H9 (cell line): ENCODE measurements around the gene NUDT3. TPM values are rescaled to one million over a fixed set of nuclear protein-coding genes. Genes with fewer than 3 reads are reported as not detected.

Source experiments
- DNase-seq: peaks from one replicate; pipeline ENCODE4 v3.0.0-alpha.2; 2017
- H2AFZ ChIP-seq: one replicate; pipeline ENCODE4 v1.6.1; 2013; ENCODE audit warnings: mild to moderate bottlenecking, low read length, control low read depth, moderate library complexity
- H2AK5ac ChIP-seq: 2 replicates; pipeline ENCODE4 v1.6.1; 2013; ENCODE audit warnings: low read length, control low read depth, mixed read lengths; ENCODE audit not compliant: insufficient read length
- H2BK120ac ChIP-seq: one replicate; pipeline ENCODE4 v1.6.1; 2013; ENCODE audit warnings: low read depth, mild to moderate bottlenecking, low read length, control low read depth, inconsistent platforms; ENCODE audit not compliant: poor library complexity, severe bottlenecking
- H2BK12ac ChIP-seq: 2 replicates; pipeline ENCODE4 v1.6.1; 2013; ENCODE audit warnings: low read length, control low read depth, mixed read lengths, low read depth; ENCODE audit not compliant: insufficient read length
- H2BK15ac ChIP-seq: 2 replicates; pipeline ENCODE4 v1.6.1; 2013; ENCODE audit warnings: low read depth, low read length, control low read depth
- H2BK20ac ChIP-seq: one replicate; pipeline ENCODE4 v1.6.1; 2013; ENCODE audit warnings: low read depth, mild to moderate bottlenecking, low read length, control low read depth, inconsistent platforms; ENCODE audit not compliant: poor library complexity, severe bottlenecking
- H2BK5ac ChIP-seq: 2 replicates; pipeline ENCODE4 v1.6.1; 2013; ENCODE audit warnings: low read length, control low read depth, mixed read lengths; ENCODE audit not compliant: insufficient read length
- H3K14ac ChIP-seq: 2 replicates; pipeline ENCODE4 v1.6.1; 2013; ENCODE audit warnings: low read length, control low read depth; ENCODE audit not compliant: insufficient read depth
- H3K18ac ChIP-seq: 2 replicates; pipeline ENCODE4 v1.6.1; 2013; ENCODE audit warnings: low read depth, mild to moderate bottlenecking, mixed read lengths, low read length, control low read depth; ENCODE audit not compliant: insufficient read length
- H3K23ac ChIP-seq: 2 replicates; pipeline ENCODE4 v1.6.1; 2013; ENCODE audit warnings: low read length, control low read depth, mixed read lengths, low read depth; ENCODE audit not compliant: insufficient read length
- H3K23me2 ChIP-seq: 2 replicates; pipeline ENCODE4 v1.6.1; 2013; ENCODE audit warnings: low read depth, mild to moderate bottlenecking, mixed read lengths, low read length, control low read depth; ENCODE audit not compliant: insufficient read length, poor library complexity, severe bottlenecking
- H3K27ac ChIP-seq: 2 replicates; pipeline ENCODE4 v1.5.1; 2013; ENCODE audit warnings: low read length, control low read depth, mixed read lengths, low read depth; ENCODE audit not compliant: insufficient read length
- H3K27me3 ChIP-seq: 2 replicates; pipeline ENCODE4 v1.6.1; 2013; ENCODE audit warnings: low read length, control low read depth, inconsistent platforms; ENCODE audit not compliant: insufficient read depth
- H3K4ac ChIP-seq: 2 replicates; pipeline ENCODE4 v1.6.1; 2013; ENCODE audit warnings: low read depth, mild to moderate bottlenecking, control low read depth, inconsistent platforms, low read length, moderate library complexity
- H3K4me1 ChIP-seq: 2 replicates; pipeline ENCODE4 v1.6.1; 2013; ENCODE audit warnings: low read length, control low read depth, inconsistent platforms; ENCODE audit not compliant: insufficient read depth
- H3K4me2 ChIP-seq: 2 replicates; pipeline ENCODE4 v1.6.1; 2013; ENCODE audit warnings: low read length, control low read depth, mixed read lengths; ENCODE audit not compliant: insufficient read length, insufficient read depth
- H3K56ac ChIP-seq: 2 replicates; pipeline ENCODE4 v1.6.1; 2013; ENCODE audit warnings: low read depth, mild to moderate bottlenecking, mixed read lengths, low read length, control low read depth; ENCODE audit not compliant: insufficient read length
- H3K79me1 ChIP-seq: 2 replicates; pipeline ENCODE4 v1.6.1; 2013; ENCODE audit warnings: low read depth, mild to moderate bottlenecking, moderate library complexity, low read length, control low read depth, inconsistent platforms; ENCODE audit not compliant: insufficient read depth, poor library complexity, severe bottlenecking
- H3K79me2 ChIP-seq: 2 replicates; pipeline ENCODE4 v1.6.1; 2013; ENCODE audit warnings: low read length, control low read depth, inconsistent platforms; ENCODE audit not compliant: insufficient read depth
- H3K9ac ChIP-seq: 2 replicates; pipeline ENCODE4 v1.6.1; 2013; ENCODE audit warnings: low read length, control low read depth, mixed read lengths; ENCODE audit not compliant: insufficient read length; ENCODE audit errors: extremely low read depth
- H3K9me3 ChIP-seq: one replicate; pipeline ENCODE4 v1.6.1; 2013; ENCODE audit warnings: low read depth, low read length, inconsistent platforms; ENCODE audit not compliant: control insufficient read depth
- H3T11ph ChIP-seq: one replicate; pipeline ENCODE4 v1.6.1; 2013; ENCODE audit warnings: mild to moderate bottlenecking, low read length, control low read depth, inconsistent platforms
- H4K20me1 ChIP-seq: one replicate; pipeline ENCODE4 v1.6.1; 2013; ENCODE audit not compliant: control insufficient read depth, insufficient read length, insufficient read depth
- H4K5ac ChIP-seq: 2 replicates; pipeline ENCODE4 v1.6.1; 2013; ENCODE audit warnings: low read depth, mild to moderate bottlenecking, mixed read lengths, low read length, control low read depth; ENCODE audit not compliant: insufficient read length
- H4K8ac ChIP-seq: replicated peaks from 2 replicates; pipeline ENCODE4 v1.6.1; 2013; ENCODE audit warnings: low read length, control low read depth, mixed read lengths, low read depth; ENCODE audit not compliant: insufficient read length
- H4K91ac ChIP-seq: 2 replicates; pipeline ENCODE4 v1.6.1; 2013; ENCODE audit warnings: low read depth, mild to moderate bottlenecking, moderate library complexity, mixed read lengths, low read length, control low read depth; ENCODE audit not compliant: insufficient read length
- H3K27ac Mint-ChIP-seq, 3 experiments: 2 replicates in 2 of 3; 3 replicates in 1 of 3; pipeline ENCODE4 v1.8.0; 2020 to 2021; ENCODE audit warnings: mixed read lengths in 3 of 3, mild to moderate bottlenecking in 1 of 3, moderate library complexity in 1 of 3
- H3K27me3 Mint-ChIP-seq: 2 replicates; pipeline ENCODE4 v1.8.0; 2021; ENCODE audit warnings: low read depth, mild to moderate bottlenecking, moderate library complexity, mixed read lengths
- H3K36me3 Mint-ChIP-seq, 3 experiments: 2 replicates in 2 of 3; 3 replicates in 1 of 3; pipeline ENCODE4 v1.8.0; 2020 to 2021; ENCODE audit warnings: low read depth in 3 of 3, mixed read lengths in 3 of 3; ENCODE audit not compliant: insufficient read depth in 1 of 3
- H3K4me1 Mint-ChIP-seq, 2 experiments: 2 replicates each; pipeline ENCODE4 v1.8.0; 2020; ENCODE audit warnings: mixed read lengths in 2 of 2
- H3K4me3 Mint-ChIP-seq, 2 experiments: 2 replicates in 1 of 2; 3 replicates in 1 of 2; pipeline ENCODE4 v1.8.0; 2020 to 2021; ENCODE audit warnings: mild to moderate bottlenecking in 2 of 2, mixed read lengths in 2 of 2, moderate library complexity in 1 of 2
- H3K9me3 Mint-ChIP-seq, 2 experiments: 2 replicates in 1 of 2; 3 replicates in 1 of 2; pipeline ENCODE4 v1.8.0; 2020; ENCODE audit warnings: mild to moderate bottlenecking in 2 of 2, mixed read lengths in 2 of 2, moderate library complexity in 1 of 2
- CTCF ChIP-seq: fragments of 200-600 bp; sonication (generic); conservative IDR thresholded peaks from 3 replicates; pipeline ENCODE4 v1.8.0; 2021; ENCODE audit warnings: antibody characterized with exemption, mild to moderate bottlenecking
- WGBS: extraction: QIAGEN DNeasy Blood & Tissue Kit; methylation state at CpG from one replicate; pipeline ENCODE4 v1.1.7; 2013; ENCODE audit warnings: missing lambda C conversion rate, low lambda C conversion rate, mixed read lengths; ENCODE audit not compliant: insufficient read length; ENCODE audit errors: extremely low coverage; 5-methylcytosine and 5-hydroxymethylcytosine counted together
- total RNA-seq: library from RNA; stranded (reverse); gene quantifications from 2 replicates; pipeline ENCODE4 v1.2.1, GENCODE V29; 2021

Gene NUDT3
- total RNA-seq, 1 experiment from 2014 or later, result 23.6 TPM

- H2BK12ac ChIP-seq, result no peak overlapping the region
- TF ChIP-seq CTCF, result no peak
- H3K4me1 ChIP-seq, result no peaks in the 10 kb centered on the region
- peaks cover 0 to 27% (median 11%) of the 10 kb centered on the region in 3 experiments; a peak in 6 of 7 replicates for H3K36me3 Mint-ChIP-seq
- no peak overlapping the region for H3K23ac ChIP-seq
- no peaks in the 10 kb centered on the region for H3K4me1 Mint-ChIP-seq
- H3K9me3 ChIP-seq, result no peaks in the 10 kb centered on the region
- H3K4ac ChIP-seq, result no peak overlapping the region
- no peak overlapping the region for H4K8ac ChIP-seq
- H3K27ac ChIP-seq, result no peak overlapping the region
- H3T11ph ChIP-seq, result no peak overlapping the region
- H3K14ac ChIP-seq, result no peak overlapping the region
- no peak overlapping the region for H2BK120ac ChIP-seq
- no peak overlapping the region for H2BK20ac ChIP-seq
- no peak overlapping the region for H3K9ac ChIP-seq
- H2AFZ ChIP-seq, result no peak overlapping the region
- H3K4me2 ChIP-seq, result no peak overlapping the region
- H4K5ac ChIP-seq, result no peak overlapping the region
- DNase-seq, result no peak
- H3K4me3 Mint-ChIP-seq, result no peak overlapping the region
- H3K23me2 ChIP-seq, result no peaks in the 10 kb centered on the region
- no peak overlapping the region for H2BK5ac ChIP-seq
- no peak overlapping the region for H3K27ac Mint-ChIP-seq
- H4K91ac ChIP-seq, result no peak overlapping the region
- H3K9me3 Mint-ChIP-seq, result no peaks in the 10 kb centered on the region
- WGBS, result no CpG with 5 or more reads among the region's 4 CpGs
- no peaks in the 10 kb centered on the region for H3K79me1 ChIP-seq
- no peak overlapping the region for H2BK15ac ChIP-seq
- H3K27me3 ChIP-seq, result no peaks in the 10 kb centered on the region
- no peaks in the 10 kb centered on the region for H3K79me2 ChIP-seq
- no peak overlapping the region for H3K56ac ChIP-seq
- H2AK5ac ChIP-seq, result no peak overlapping the region
- no peak overlapping the region for H3K18ac ChIP-seq
- no peaks in the 10 kb centered on the region; the same call in 1 of the 2 replicates for H3K27me3 Mint-ChIP-seq
- no peaks in the 10 kb centered on the region for H4K20me1 ChIP-seq
These were observed 106.9 kb downstream of the NUDT3 start for GRCh38 chr6:34285448-34286164.
